C4-2B (cell line): ENCODE results near the gene NIT2.

Source experiments
- ZFX ChIP-seq: fragments of 450-650 bp; IDR thresholded peaks from 2 replicates; pipeline ENCODE4 v1.6.1; 2017
- TF ChIP-seq, protein P1 (sequence below): fragments of 450-650 bp; conservative IDR thresholded peaks from 2 replicates; pipeline ENCODE4 v1.5.1; 2017; ENCODE audit warnings: mild to moderate bottlenecking

- TF ChIP-seq, protein P1, sequence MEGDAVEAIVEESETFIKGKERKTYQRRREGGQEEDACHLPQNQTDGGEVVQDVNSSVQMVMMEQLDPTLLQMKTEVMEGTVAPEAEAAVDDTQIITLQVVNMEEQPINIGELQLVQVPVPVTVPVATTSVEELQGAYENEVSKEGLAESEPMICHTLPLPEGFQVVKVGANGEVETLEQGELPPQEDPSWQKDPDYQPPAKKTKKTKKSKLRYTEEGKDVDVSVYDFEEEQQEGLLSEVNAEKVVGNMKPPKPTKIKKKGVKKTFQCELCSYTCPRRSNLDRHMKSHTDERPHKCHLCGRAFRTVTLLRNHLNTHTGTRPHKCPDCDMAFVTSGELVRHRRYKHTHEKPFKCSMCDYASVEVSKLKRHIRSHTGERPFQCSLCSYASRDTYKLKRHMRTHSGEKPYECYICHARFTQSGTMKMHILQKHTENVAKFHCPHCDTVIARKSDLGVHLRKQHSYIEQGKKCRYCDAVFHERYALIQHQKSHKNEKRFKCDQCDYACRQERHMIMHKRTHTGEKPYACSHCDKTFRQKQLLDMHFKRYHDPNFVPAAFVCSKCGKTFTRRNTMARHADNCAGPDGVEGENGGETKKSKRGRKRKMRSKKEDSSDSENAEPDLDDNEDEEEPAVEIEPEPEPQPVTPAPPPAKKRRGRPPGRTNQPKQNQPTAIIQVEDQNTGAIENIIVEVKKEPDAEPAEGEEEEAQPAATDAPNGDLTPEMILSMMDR = no peak
- no peak for TF ChIP-seq ZFX
Observed at GRCh38 chr3:100317912-100318311, 16.6 kb upstream of the NIT2 start.
